ENCODE data around the gene COPRS. TPM values are rescaled to one million over a fixed set of nuclear protein-coding genes. Genes with fewer than 3 reads are reported as not detected.

The COPRS gene
- total RNA-seq, 2 donors from 2014 or later: 21.5 to 30.6 TPM

- no peak for TF ChIP-seq CTCF (IDR thresholded peaks at IDR 0.05)
- no peak for DNase-seq
- H3K4me3 ChIP-seq: peak overlapping the region; percentile 76
- no peaks in the 10 kb centered on the region for H3K27me3 ChIP-seq
- H3K4me1 ChIP-seq: peaks cover 4% of the 10 kb centered on the region
- H3K27ac ChIP-seq: no peak overlapping the region
- no peaks in the 10 kb centered on the region for H3K9me3 ChIP-seq
- no peak overlapping the region for H3K9ac ChIP-seq (ENCODE audit: low read depth in 2 of 2, low read length in 2 of 2)
- intact Hi-C loops (cut with DNase I): no loop called here
- H3K36me3 ChIP-seq: peaks cover 2% of the 10 kb centered on the region
Observed at GRCh38 chr17:31859487-31860008, 504 bp upstream of the COPRS start.

DNA sequence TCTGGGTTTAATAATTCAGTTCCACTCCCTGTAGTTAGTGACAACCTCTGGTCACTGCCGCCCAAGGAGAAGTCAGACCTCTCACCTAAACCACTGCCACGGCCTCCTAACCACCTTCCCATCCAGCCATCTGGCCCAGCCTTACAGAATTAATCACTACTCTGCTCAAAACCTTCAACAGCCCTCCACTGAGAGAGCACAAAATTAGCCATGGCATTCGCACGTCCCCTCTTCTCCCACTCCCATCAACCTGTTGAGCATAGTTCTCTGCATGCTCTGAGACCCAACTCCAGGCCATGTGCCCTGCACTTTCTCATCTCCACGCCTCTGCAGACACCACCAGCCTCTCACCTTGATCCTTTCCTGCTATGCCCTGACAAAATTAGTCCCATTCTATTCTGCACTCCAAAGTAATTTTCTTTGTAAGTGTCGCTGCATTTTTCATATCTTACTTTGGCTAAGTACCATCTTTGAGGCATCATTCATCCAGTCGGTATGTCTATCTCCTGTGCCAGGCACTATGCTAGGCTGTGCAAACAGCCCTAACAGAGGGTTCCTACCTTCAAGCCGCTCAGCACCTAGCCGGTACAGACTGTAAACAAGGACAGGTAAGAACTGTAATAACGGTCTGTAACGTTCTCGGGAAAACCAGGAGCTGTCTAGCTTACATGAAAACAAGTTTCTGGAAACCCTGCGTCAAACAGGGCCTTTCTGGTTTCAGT, 963 bp downstream of the COPRS start:
- no peak for TF ChIP-seq CTCF (IDR thresholded peaks at IDR 0.05)
- H3K27ac ChIP-seq: peak overlapping the region; percentile 41
- no peaks in the 10 kb centered on the region for H3K36me3 ChIP-seq
- DNase-seq: no peak
- peak overlapping the region; percentile 58 to 64 for H3K9ac ChIP-seq (ENCODE audit: low read depth in 2 of 2, low read length in 2 of 2)
- intact Hi-C loops (cut with DNase I): no loop called here
- H3K4me3 ChIP-seq: peak overlapping the region; percentile 76
- H3K27me3 ChIP-seq: no peaks in the 10 kb centered on the region
- peaks cover 4% of the 10 kb centered on the region for H3K4me1 ChIP-seq
- no peaks in the 10 kb centered on the region for H3K9me3 ChIP-seq

DNA sequence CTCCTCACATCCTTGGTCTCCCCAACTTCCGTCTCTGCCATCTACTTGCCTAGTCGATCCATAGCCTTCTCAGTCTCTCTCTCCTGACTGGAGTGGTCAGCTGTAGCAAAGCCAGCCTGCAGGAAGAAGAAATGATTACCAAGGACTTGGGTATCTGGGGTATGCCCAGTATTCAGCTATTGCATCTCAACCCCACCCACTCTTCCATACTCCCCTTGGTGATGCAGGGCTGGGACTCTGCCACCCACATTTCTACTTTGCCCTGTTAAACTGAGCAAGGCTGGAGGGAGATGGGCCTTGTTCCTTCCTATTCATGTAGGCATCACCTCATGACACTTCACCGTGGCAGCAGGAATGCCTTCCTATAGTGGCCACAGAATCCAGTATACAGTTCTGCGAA, 2.3 kb downstream of the COPRS start:
- no peaks in the 10 kb centered on the region for H3K27me3 ChIP-seq
- intact Hi-C loops (cut with DNase I): no loop called here
- no peak for DNase-seq

DNA sequence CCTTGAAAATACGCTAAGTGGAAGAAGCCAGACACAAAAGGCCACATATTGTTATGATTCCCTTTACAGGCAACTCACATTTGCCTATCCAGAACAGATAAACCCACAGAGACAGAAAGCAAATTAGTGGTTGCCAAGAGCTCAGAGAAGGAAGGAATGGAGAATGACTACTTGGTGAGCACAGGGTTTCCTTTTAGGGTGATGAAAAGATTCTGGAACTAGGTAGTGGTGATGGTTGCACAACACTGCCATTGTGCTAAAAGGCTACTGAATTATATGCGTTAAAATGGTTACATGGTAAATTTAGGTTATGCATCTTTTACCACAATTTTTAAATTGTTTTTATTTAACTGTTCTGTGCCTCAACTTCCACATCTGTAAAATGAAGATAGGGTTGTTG, 4.4 kb downstream of the COPRS start:
- Histone ChIP-seq H3K36me3 (no peaks in the 10 kb centered on the region), H3K27ac (no peak overlapping the region)
- intact Hi-C loops (cut with DNase I): no loop called here

More for the DNA sequence above, 2.3 kb downstream of the COPRS start:
- Histone ChIP-seq H3K4me1 (peaks cover 4% of the 10 kb centered on the region), H3K36me3 (no peaks in the 10 kb centered on the region), H3K9ac (ENCODE audit: low read depth in 2 of 2, low read length in 2 of 2) (no peak overlapping the region), H3K27ac (no peak overlapping the region), H3K4me3 (no peak overlapping the region), H3K9me3 (no peaks in the 10 kb centered on the region)
- no peak for TF ChIP-seq CTCF (IDR thresholded peaks at IDR 0.05)

GRCh38 chr17:31853911-31854470, 5.1 kb downstream of the COPRS start:
- Histone ChIP-seq H3K27ac (no peak overlapping the region), H3K36me3 (no peaks in the 10 kb centered on the region), H3K4me1 (no peaks in the 10 kb centered on the region), H3K27me3 (no peaks in the 10 kb centered on the region), H3K9me3 (no peaks in the 10 kb centered on the region), H3K4me3 (no peak overlapping the region), H3K9ac (ENCODE audit: low read depth in 2 of 2, low read length in 2 of 2) (no peak overlapping the region)
- intact Hi-C loops (cut with DNase I): no loop called here
- DNase-seq: no peak
- no peak for TF ChIP-seq CTCF (IDR thresholded peaks at IDR 0.05)

More for the DNA sequence above, 4.4 kb downstream of the COPRS start:
- Histone ChIP-seq H3K4me3 (no peak overlapping the region), H3K9me3 (no peaks in the 10 kb centered on the region), H3K4me1 (peaks cover 3% of the 10 kb centered on the region), H3K9ac (ENCODE audit: low read depth in 2 of 2, low read length in 2 of 2) (no peak overlapping the region), H3K27me3 (no peaks in the 10 kb centered on the region)
- DNase-seq: no peak
- TF ChIP-seq CTCF (IDR thresholded peaks at IDR 0.05): no peak
